GM23338 (cell line): Measurements from ENCODE around the gene AFF3. TPM values are rescaled to one million over a fixed set of nuclear protein-coding genes. Genes with fewer than 3 reads are reported as not detected.

ENCODE experiments used
- ATAC-seq: fragments of 200-7000 bp; cut with Tn5 transposase; 3 replicates; pipeline ENCODE4 v1.9.1; 2020
- DNase-seq: peaks from one replicate; pipeline ENCODE4 v3.0.0-alpha.2; 2015; ENCODE audit warnings: low spot score
- H2AFZ ChIP-seq: fragments of 200-600 bp; sonication (generic); 2 replicates; pipeline ENCODE4 v1.8.0; 2016; ENCODE audit warnings: antibody characterized with exemption, mild to moderate bottlenecking, moderate library complexity
- H3F3A ChIP-seq: fragments of 200-600 bp; sonication (generic); replicated peaks from 2 replicates; pipeline ENCODE4 v1.8.0; 2017; ENCODE audit warnings: antibody characterized with exemption, mixed run types, low read depth
- H3K27ac ChIP-seq: fragments of 200-600 bp; sonication (generic); 2 replicates; pipeline ENCODE4 v1.6.1; 2016; ENCODE audit warnings: low read depth
- H3K27me3 ChIP-seq: fragments of 200-600 bp; sonication (generic); 2 replicates; pipeline ENCODE4 v1.8.0; 2016; ENCODE audit warnings: mild to moderate bottlenecking, mixed run types, moderate library complexity; ENCODE audit not compliant: insufficient read depth
- H3K36me3 ChIP-seq: fragments of 200-600 bp; sonication (generic); 2 replicates; pipeline ENCODE4 v1.8.0; 2016; ENCODE audit warnings: mild to moderate bottlenecking; ENCODE audit not compliant: insufficient read depth
- H3K4me1 ChIP-seq: fragments of 200-600 bp; sonication (generic); 2 replicates; pipeline ENCODE4 v1.8.0; 2016; ENCODE audit warnings: mild to moderate bottlenecking, moderate library complexity; ENCODE audit not compliant: insufficient read depth
- H3K4me2 ChIP-seq: fragments of 200-600 bp; sonication (generic); 2 replicates; pipeline ENCODE4 v1.7.1; 2017; ENCODE audit warnings: mixed run types
- H3K4me3 ChIP-seq: fragments of 200-600 bp; sonication (generic); 2 replicates; pipeline ENCODE4 v1.6.1; 2016; ENCODE audit warnings: mixed run types
- H3K79me2 ChIP-seq: fragments of 200-600 bp; sonication (generic); replicated peaks from 2 replicates; pipeline ENCODE4 v1.8.0; 2017; ENCODE audit warnings: mild to moderate bottlenecking; ENCODE audit not compliant: insufficient read depth
- H3K9me2 ChIP-seq: fragments of 200-600 bp; sonication (generic); 2 replicates; pipeline ENCODE4 v1.8.0; 2017; ENCODE audit not compliant: insufficient read depth
- H4K20me1 ChIP-seq: fragments of 200-600 bp; sonication (generic); replicated peaks from 2 replicates; pipeline ENCODE4 v1.8.0; 2017; ENCODE audit warnings: mild to moderate bottlenecking; ENCODE audit not compliant: insufficient read depth
- H3K27ac Mint-ChIP-seq: 2 replicates; pipeline ENCODE4 v1.8.0; 2020; ENCODE audit warnings: inconsistent platforms, mild to moderate bottlenecking, moderate library complexity, mixed read lengths
- H3K27me3 Mint-ChIP-seq: 3 replicates; pipeline ENCODE4 v1.8.0; 2022; ENCODE audit warnings: low read depth, mild to moderate bottlenecking, moderate library complexity, mixed read lengths, inconsistent platforms; ENCODE audit not compliant: insufficient read depth, poor library complexity
- H3K36me3 Mint-ChIP-seq: 3 replicates; pipeline ENCODE4 v1.8.0; 2021; ENCODE audit warnings: low read depth, mild to moderate bottlenecking, inconsistent platforms, moderate library complexity, mixed read lengths
- H3K4me1 Mint-ChIP-seq: 3 replicates; pipeline ENCODE4 v1.8.0; 2020; ENCODE audit warnings: mild to moderate bottlenecking, inconsistent platforms, mixed read lengths
- H3K4me3 Mint-ChIP-seq: 3 replicates; pipeline ENCODE4 v1.8.0; 2021; ENCODE audit warnings: moderate library complexity, mild to moderate bottlenecking, inconsistent platforms, mixed read lengths
- H3K9me3 Mint-ChIP-seq: 3 replicates; pipeline ENCODE4 v1.8.0; 2020; ENCODE audit warnings: moderate library complexity, mild to moderate bottlenecking, inconsistent platforms, mixed read lengths
- CREB1 ChIP-seq: fragments of 250-450 bp; sonication (Bioruptor Pico); IDR thresholded peaks from 2 replicates; pipeline ENCODE4 v1.5.0; 2020; ENCODE audit warnings: low read depth, mild to moderate bottlenecking, moderate library complexity
- EZH2 ChIP-seq: fragments of 200-600 bp; sonication (generic); IDR thresholded peaks from one replicate; pipeline ENCODE4 v1.8.0; 2017; ENCODE audit warnings: antibody characterized with exemption, mild to moderate bottlenecking, low read depth; ENCODE audit not compliant: unreplicated experiment
- EZH2phosphoT487 ChIP-seq: fragments of 200-600 bp; sonication (generic); IDR thresholded peaks from one replicate; pipeline ENCODE4 v1.8.1; 2018; ENCODE audit warnings: antibody characterized with exemption; ENCODE audit not compliant: unreplicated experiment
- JUNB ChIP-seq: IDR thresholded peaks from one replicate; pipeline ENCODE4 v1.6.1; 2016; ENCODE audit warnings: antibody characterized with exemption; ENCODE audit not compliant: unreplicated experiment
- NANOG ChIP-seq: IDR thresholded peaks from 2 replicates; pipeline ENCODE4 v1.6.1; 2016; ENCODE audit warnings: antibody characterized with exemption, borderline replicate concordance
- POLR2AphosphoS5 ChIP-seq: IDR thresholded peaks from 2 replicates; pipeline ENCODE4 v1.6.1; 2016; ENCODE audit warnings: antibody characterized with exemption, low read depth
- ZNF114 ChIP-seq: fragments of 250-450 bp; sonication (Bioruptor Pico); IDR thresholded peaks from 2 replicates; pipeline ENCODE4 v1.5.0; 2020; ENCODE audit warnings: mild to moderate bottlenecking, moderate library complexity
- ZNF462 ChIP-seq: fragments of 250-450 bp; sonication (Bioruptor Pico); IDR thresholded peaks from 2 replicates; pipeline ENCODE4 v1.5.0; 2020; ENCODE audit warnings: mild to moderate bottlenecking, moderate library complexity
- polyA plus RNA-seq: library from polyadenylated mRNA; unstranded; fragments of >200 nt; fragmentation: Nextera tagmentation; extraction: Ambion mirVana; gene quantifications from 2 replicates; pipeline ENCODE4 v1.2.1, GENCODE V29; 2016
- total RNA-seq: library from RNA; depleted of rRNA; stranded (reverse); fragments of >200 nt; shearing (Covaris generic); gene quantifications from 2 replicates; pipeline ENCODE4 v1.2.3, GENCODE V29; 2014
- TF ChIP-seq, protein P1 (sequence below), 2 experiments: fragments of 200-600 bp in 1 of 2; sonication (generic) in 1 of 2; conservative IDR thresholded peaks; 2 replicates each; pipeline versions ENCODE4 v1.5.1 to v1.6.1; 2016 to 2017; ENCODE audit warnings: antibody characterized with exemption in 2 of 2, low read depth in 2 of 2, mild to moderate bottlenecking in 2 of 2, moderate library complexity in 1 of 2
- TF ChIP-seq, protein P2 (sequence below): IDR thresholded peaks from one replicate; pipeline ENCODE4 v1.6.1; 2018; ENCODE audit warnings: antibody characterized with exemption; ENCODE audit not compliant: unreplicated experiment

The AFF3 gene
- total and polyA plus RNA-seq, 2 experiments from 2014 or later, result 0.73 to 1.4 TPM

- Mint-ChIP-seq H3K4me3 (no peak overlapping the region), H3K27me3 (peaks cover 6% of the 10 kb centered on the region), H3K4me1 (peaks cover 13% of the 10 kb centered on the region; the same call in 2 of the 3 replicates), H3K9me3 (no peaks in the 10 kb centered on the region), H3K27ac (no peak overlapping the region), H3K36me3 (no peaks in the 10 kb centered on the region)
- H4K20me1 ChIP-seq, result no peaks in the 10 kb centered on the region
- no peaks in the 10 kb centered on the region for H3K36me3 ChIP-seq
- H3K79me2 ChIP-seq, result no peaks in the 10 kb centered on the region
- no peaks in the 10 kb centered on the region for H3K4me1 ChIP-seq
- no peak overlapping the region for H3K4me2 ChIP-seq
- no peaks in the 10 kb centered on the region for H3K27me3 ChIP-seq
- DNase-seq (no peak), ATAC-seq (no peak)
- TF ChIP-seq POLR2AphosphoS5, result no peak
- no peak for TF ChIP-seq ZNF462
- no peak for TF ChIP-seq EZH2phosphoT487
- no peak for TF ChIP-seq CREB1
- TF ChIP-seq ZNF114 (CRISPR knock-in tag), result no peak
- TF ChIP-seq JUNB, result no peak
- no peak for TF ChIP-seq NANOG
- TF ChIP-seq, protein P1, sequence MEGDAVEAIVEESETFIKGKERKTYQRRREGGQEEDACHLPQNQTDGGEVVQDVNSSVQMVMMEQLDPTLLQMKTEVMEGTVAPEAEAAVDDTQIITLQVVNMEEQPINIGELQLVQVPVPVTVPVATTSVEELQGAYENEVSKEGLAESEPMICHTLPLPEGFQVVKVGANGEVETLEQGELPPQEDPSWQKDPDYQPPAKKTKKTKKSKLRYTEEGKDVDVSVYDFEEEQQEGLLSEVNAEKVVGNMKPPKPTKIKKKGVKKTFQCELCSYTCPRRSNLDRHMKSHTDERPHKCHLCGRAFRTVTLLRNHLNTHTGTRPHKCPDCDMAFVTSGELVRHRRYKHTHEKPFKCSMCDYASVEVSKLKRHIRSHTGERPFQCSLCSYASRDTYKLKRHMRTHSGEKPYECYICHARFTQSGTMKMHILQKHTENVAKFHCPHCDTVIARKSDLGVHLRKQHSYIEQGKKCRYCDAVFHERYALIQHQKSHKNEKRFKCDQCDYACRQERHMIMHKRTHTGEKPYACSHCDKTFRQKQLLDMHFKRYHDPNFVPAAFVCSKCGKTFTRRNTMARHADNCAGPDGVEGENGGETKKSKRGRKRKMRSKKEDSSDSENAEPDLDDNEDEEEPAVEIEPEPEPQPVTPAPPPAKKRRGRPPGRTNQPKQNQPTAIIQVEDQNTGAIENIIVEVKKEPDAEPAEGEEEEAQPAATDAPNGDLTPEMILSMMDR (conservative IDR thresholded peaks at IDR 0.05; ENCODE audit: low read depth in 2 of 2), result no peak
- TF ChIP-seq EZH2, result no peak
- TF ChIP-seq, protein P2, sequence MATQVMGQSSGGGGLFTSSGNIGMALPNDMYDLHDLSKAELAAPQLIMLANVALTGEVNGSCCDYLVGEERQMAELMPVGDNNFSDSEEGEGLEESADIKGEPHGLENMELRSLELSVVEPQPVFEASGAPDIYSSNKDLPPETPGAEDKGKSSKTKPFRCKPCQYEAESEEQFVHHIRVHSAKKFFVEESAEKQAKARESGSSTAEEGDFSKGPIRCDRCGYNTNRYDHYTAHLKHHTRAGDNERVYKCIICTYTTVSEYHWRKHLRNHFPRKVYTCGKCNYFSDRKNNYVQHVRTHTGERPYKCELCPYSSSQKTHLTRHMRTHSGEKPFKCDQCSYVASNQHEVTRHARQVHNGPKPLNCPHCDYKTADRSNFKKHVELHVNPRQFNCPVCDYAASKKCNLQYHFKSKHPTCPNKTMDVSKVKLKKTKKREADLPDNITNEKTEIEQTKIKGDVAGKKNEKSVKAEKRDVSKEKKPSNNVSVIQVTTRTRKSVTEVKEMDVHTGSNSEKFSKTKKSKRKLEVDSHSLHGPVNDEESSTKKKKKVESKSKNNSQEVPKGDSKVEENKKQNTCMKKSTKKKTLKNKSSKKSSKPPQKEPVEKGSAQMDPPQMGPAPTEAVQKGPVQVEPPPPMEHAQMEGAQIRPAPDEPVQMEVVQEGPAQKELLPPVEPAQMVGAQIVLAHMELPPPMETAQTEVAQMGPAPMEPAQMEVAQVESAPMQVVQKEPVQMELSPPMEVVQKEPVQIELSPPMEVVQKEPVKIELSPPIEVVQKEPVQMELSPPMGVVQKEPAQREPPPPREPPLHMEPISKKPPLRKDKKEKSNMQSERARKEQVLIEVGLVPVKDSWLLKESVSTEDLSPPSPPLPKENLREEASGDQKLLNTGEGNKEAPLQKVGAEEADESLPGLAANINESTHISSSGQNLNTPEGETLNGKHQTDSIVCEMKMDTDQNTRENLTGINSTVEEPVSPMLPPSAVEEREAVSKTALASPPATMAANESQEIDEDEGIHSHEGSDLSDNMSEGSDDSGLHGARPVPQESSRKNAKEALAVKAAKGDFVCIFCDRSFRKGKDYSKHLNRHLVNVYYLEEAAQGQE, result no peak
- H3F3A ChIP-seq, result no peaks in the 10 kb centered on the region
- H3K9me2 ChIP-seq, result no peaks in the 10 kb centered on the region
- no peak overlapping the region for H3K27ac ChIP-seq
- H2AFZ ChIP-seq, result no peak overlapping the region
- no peak overlapping the region for H3K4me3 ChIP-seq
Observed at GRCh38 chr2:100015849-100016248, 126.5 kb downstream of the AFF3 start.
